ENCODE data around the gene ABLIM3. TPM values are rescaled to one million over a fixed set of nuclear protein-coding genes. Genes with fewer than 3 reads are reported as not detected.
A peak's percentile ranks its signal among the peaks of the same experiment; 100 is the strongest.

Gene ABLIM3
- total and polyA plus RNA-seq, 12 donors, result 53.6 to 189 (median 103) TPM

GRCh38 chr5:149157330-149157729 is 16.0 kb downstream of the ABLIM3 start:
- ATAC-seq (no peak), DNase-seq (no peak)
- no peak overlapping the region for H3K4me3 ChIP-seq
- no peaks in the 10 kb centered on the region for H3K36me3 ChIP-seq
- peak overlapping the region; percentile 56 to 94 (median 88) for H3K27ac ChIP-seq
- H3K4me1 ChIP-seq, result peaks cover 18 to 100% (median 92%) of the 10 kb centered on the region in 9 donors
- H3K9me3 ChIP-seq, result no peaks in the 10 kb centered on the region
- intact Hi-C loops (cut with DNase I), result no loop called here
- WGBS, 2 donors, result 49 to 57% methylated on average over 2 of the region's 2 CpGs
- no peaks in the 10 kb centered on the region for H3K27me3 ChIP-seq
- TF ChIP-seq CTCF (IDR thresholded peaks at IDR 0.05), result no peak

GRCh38 chr5:149160291-149160787 is 19.0 kb downstream of the ABLIM3 start:
- intact Hi-C loops (cut with DNase I), result no loop called here
- Histone ChIP-seq H3K27ac (peak overlapping the region; percentile 31 to 93 (median 65)), H3K9me3 (no peaks in the 10 kb centered on the region), H3K4me1 (peaks cover 17 to 96% (median 82%) of the 10 kb centered on the region in 9 donors), H3K27me3 (no peaks in the 10 kb centered on the region), H3K36me3 (peaks cover 0 to 6% (median 0%) of the 10 kb centered on the region in 9 donors), H3K4me3 (peak overlapping the region in 1 of 10 donors; percentile 22)
- TF ChIP-seq CTCF (IDR thresholded peaks at IDR 0.05), result no peak
- ATAC-seq (peak in 4 of 8 donors; percentile 21 to 48 (median 29)), DNase-seq (no peak)
- 17 to 48% methylated on average over 3 of the region's 3 CpGs for WGBS, 2 donors

- DNase-seq, result no peak
- Histone ChIP-seq H3K9me3 (no peaks in the 10 kb centered on the region), H3K36me3 (peaks cover 0 to 6% (median 0%) of the 10 kb centered on the region in 9 donors), H3K27ac (peak overlapping the region; percentile 31 to 93 (median 65)), H3K4me3 (peak overlapping the region in 1 of 10 donors; percentile 22), H3K27me3 (no peaks in the 10 kb centered on the region), H3K4me1 (peaks cover 15 to 96% (median 82%) of the 10 kb centered on the region in 9 donors)
- WGBS, 2 donors, result 50 to 59% methylated on average over 9 of the region's 9 CpGs
- TF ChIP-seq CTCF (IDR thresholded peaks at IDR 0.05), result no peak
- ATAC-seq, result peak in 5 of 8 donors; percentile 12 to 34 (median 23)
- intact Hi-C loops (cut with DNase I), result no loop called here
Observed at GRCh38 chr5:149161026-149161687, 19.9 kb downstream of the ABLIM3 start.

GRCh38 chr5:149161850-149162249 is 20.6 kb downstream of the ABLIM3 start:
- Histone ChIP-seq H3K27ac (peak overlapping the region in 8 of 10 donors; percentile 31 to 93 (median 71)), H3K27me3 (no peaks in the 10 kb centered on the region), H3K4me3 (no peak overlapping the region), H3K9me3 (no peaks in the 10 kb centered on the region), H3K4me1 (peaks cover 15 to 96% (median 76%) of the 10 kb centered on the region in 9 donors), H3K36me3 (peaks cover 0 to 6% (median 0%) of the 10 kb centered on the region in 9 donors)
- no peak for DNase-seq
- WGBS, 2 donors, result 82 to 92% methylated on average over 5 of the region's 5 CpGs
- intact Hi-C loops (cut with DNase I), result no loop called here
- TF ChIP-seq CTCF (IDR thresholded peaks at IDR 0.05), result no peak
- ATAC-seq, result no peak
